ENCODE data around the gene POMT2.

- no peak for TF ChIP-seq POLR2A (IDR thresholded peaks at IDR 0.05)
- no peak for TF ChIP-seq CTCF (IDR thresholded peaks at IDR 0.05)
- TF ChIP-seq EP300 (IDR thresholded peaks at IDR 0.05): no peak
Observed at GRCh38 chr14:77276295-77276935, 44.3 kb downstream of the POMT2 start.
